Neural crest cell (in vitro differentiated cells): Measurements from ENCODE around the gene GABRB3. TPM values are rescaled to one million over a fixed set of nuclear protein-coding genes. Genes with fewer than 3 reads are reported as not detected.

Source experiments
- DNase-seq: peaks from one replicate; pipeline ENCODE4 v3.0.0; 2021; ENCODE audit warnings: low read depth, mixed read lengths, low spot score
- H3K27ac Mint-ChIP-seq: one replicate; pipeline ENCODE4 v1.8.0; 2021; ENCODE audit warnings: mild to moderate bottlenecking, mixed read lengths; ENCODE audit not compliant: unreplicated experiment
- H3K27me3 Mint-ChIP-seq: 2 replicates; pipeline ENCODE4 v1.8.0; 2021; ENCODE audit warnings: low read depth, mild to moderate bottlenecking, mixed read lengths
- H3K36me3 Mint-ChIP-seq: 2 replicates; pipeline ENCODE4 v1.8.0; 2021; ENCODE audit warnings: low read depth, mild to moderate bottlenecking, mixed read lengths
- H3K4me1 Mint-ChIP-seq: 2 replicates; pipeline ENCODE4 v1.8.0; 2021; ENCODE audit warnings: mixed read lengths
- H3K4me3 Mint-ChIP-seq: one replicate; pipeline ENCODE4 v1.8.0; 2021; ENCODE audit warnings: mild to moderate bottlenecking, mixed read lengths
- H3K9me3 Mint-ChIP-seq: 2 replicates; pipeline ENCODE4 v1.8.0; 2021; ENCODE audit warnings: mixed read lengths
- total RNA-seq: library from RNA; stranded (reverse); gene quantifications from 2 replicates; pipeline ENCODE4 v1.2.1, GENCODE V29; 2021
- TF ChIP-seq, protein P1 (sequence below): fragments of 200-600 bp; sonication (generic); conservative IDR thresholded peaks from 2 replicates; pipeline ENCODE4 v1.5.0; 2021; ENCODE audit warnings: antibody characterized with exemption, mild to moderate bottlenecking

The GABRB3 gene
- total RNA-seq, 1 donor from 2014 or later, result 23.7 TPM

- Mint-ChIP-seq H3K4me1 (peaks cover 9% of the 10 kb centered on the region), H3K27ac (peak overlapping the region; percentile 28), H3K4me3 (no peak overlapping the region), H3K36me3 (peaks cover 4% of the 10 kb centered on the region), H3K9me3 (no peaks in the 10 kb centered on the region), H3K27me3 (no peaks in the 10 kb centered on the region)
- TF ChIP-seq, protein P1, sequence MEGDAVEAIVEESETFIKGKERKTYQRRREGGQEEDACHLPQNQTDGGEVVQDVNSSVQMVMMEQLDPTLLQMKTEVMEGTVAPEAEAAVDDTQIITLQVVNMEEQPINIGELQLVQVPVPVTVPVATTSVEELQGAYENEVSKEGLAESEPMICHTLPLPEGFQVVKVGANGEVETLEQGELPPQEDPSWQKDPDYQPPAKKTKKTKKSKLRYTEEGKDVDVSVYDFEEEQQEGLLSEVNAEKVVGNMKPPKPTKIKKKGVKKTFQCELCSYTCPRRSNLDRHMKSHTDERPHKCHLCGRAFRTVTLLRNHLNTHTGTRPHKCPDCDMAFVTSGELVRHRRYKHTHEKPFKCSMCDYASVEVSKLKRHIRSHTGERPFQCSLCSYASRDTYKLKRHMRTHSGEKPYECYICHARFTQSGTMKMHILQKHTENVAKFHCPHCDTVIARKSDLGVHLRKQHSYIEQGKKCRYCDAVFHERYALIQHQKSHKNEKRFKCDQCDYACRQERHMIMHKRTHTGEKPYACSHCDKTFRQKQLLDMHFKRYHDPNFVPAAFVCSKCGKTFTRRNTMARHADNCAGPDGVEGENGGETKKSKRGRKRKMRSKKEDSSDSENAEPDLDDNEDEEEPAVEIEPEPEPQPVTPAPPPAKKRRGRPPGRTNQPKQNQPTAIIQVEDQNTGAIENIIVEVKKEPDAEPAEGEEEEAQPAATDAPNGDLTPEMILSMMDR, result no peak
- no peak for DNase-seq
Measured at GRCh38 chr15:26561896-26562295, 211.0 kb downstream of the GABRB3 start.

- H3K4me3 Mint-ChIP-seq, result no peak overlapping the region
- H3K27ac Mint-ChIP-seq, result no peak overlapping the region
- peaks cover 9% of the 10 kb centered on the region for H3K4me1 Mint-ChIP-seq
- no peaks in the 10 kb centered on the region for H3K27me3 Mint-ChIP-seq
- H3K9me3 Mint-ChIP-seq, result no peaks in the 10 kb centered on the region
- TF ChIP-seq, protein P1, result no peak
- no peak for DNase-seq
- peaks cover 4% of the 10 kb centered on the region for H3K36me3 Mint-ChIP-seq
Measured at GRCh38 chr15:26561130-26561529, 211.7 kb downstream of the GABRB3 start.

- peaks cover 4% of the 10 kb centered on the region for H3K36me3 Mint-ChIP-seq
- TF ChIP-seq, protein P1, result no peak
- peaks cover 3% of the 10 kb centered on the region for H3K9me3 Mint-ChIP-seq
- no peak overlapping the region for H3K27ac Mint-ChIP-seq
- H3K4me1 Mint-ChIP-seq, result no peaks in the 10 kb centered on the region
- H3K27me3 Mint-ChIP-seq, result no peaks in the 10 kb centered on the region
- H3K4me3 Mint-ChIP-seq, result no peak overlapping the region
- no peak for DNase-seq
Measured at GRCh38 chr15:26555898-26556297, 217.0 kb downstream of the GABRB3 start.

GRCh38 chr15:26551473-26551872 lies 221.4 kb downstream of the GABRB3 start:
- Mint-ChIP-seq H3K27me3 (no peaks in the 10 kb centered on the region), H3K4me1 (no peaks in the 10 kb centered on the region), H3K9me3 (peaks cover 3% of the 10 kb centered on the region), H3K27ac (no peak overlapping the region), H3K36me3 (peaks cover 3% of the 10 kb centered on the region), H3K4me3 (no peak overlapping the region)
- TF ChIP-seq, protein P1, result no peak
- no peak for DNase-seq

- H3K36me3 Mint-ChIP-seq, result peaks cover 3% of the 10 kb centered on the region
Measured at GRCh38 chr15:26550880-26551279, 222.0 kb downstream of the GABRB3 start.

More at GRCh38 chr15:26550880-26551279, 222.0 kb downstream of the GABRB3 start:
- Mint-ChIP-seq H3K4me1 (no peaks in the 10 kb centered on the region), H3K9me3 (peaks cover 3% of the 10 kb centered on the region), H3K27ac (no peak overlapping the region), H3K27me3 (no peaks in the 10 kb centered on the region), H3K4me3 (no peak overlapping the region)
- DNase-seq, result no peak
- TF ChIP-seq, protein P1, result no peak
